Measurements from ENCODE around the gene SLC1A2.

GRCh38 chr11:35216962-35217678, 202.2 kb downstream of the SLC1A2 start:
- no peak for TF ChIP-seq CTCF (conservative IDR thresholded peaks at IDR 0.05; ENCODE audit: low read depth in 2 of 2)
- TF ChIP-seq REST (IDR thresholded peaks at IDR 0.05; ENCODE audit: unreplicated experiment) = no peak
- TF ChIP-seq POLR2AphosphoS5 (IDR thresholded peaks at IDR 0.05; ENCODE audit: low read depth) = no peak
- no peak for TF ChIP-seq JUNB (IDR thresholded peaks at IDR 0.05; ENCODE audit: unreplicated experiment)
- TF ChIP-seq EZH2 (IDR thresholded peaks at IDR 0.05; ENCODE audit: low read depth, unreplicated experiment) = no peak
- no peak for TF ChIP-seq ZNF331 (CRISPR knock-in tag; IDR thresholded peaks at IDR 0.05; ENCODE audit: low read depth)
- no peak for TF ChIP-seq CREB1 (CRISPR knock-in tag; IDR thresholded peaks at IDR 0.05; ENCODE audit: low read depth)
- no peak for TF ChIP-seq EZH2phosphoT487 (IDR thresholded peaks at IDR 0.05; ENCODE audit: unreplicated experiment)
- no peak for TF ChIP-seq ZNF462 (CRISPR knock-in tag; IDR thresholded peaks at IDR 0.05)

Data from GM23338 (cell line).